Measurements from ENCODE around the gene MAPKAP1.

MAPKAP1 gene

GRCh38 chr9:125642311-125642710 lies 64.7 kb downstream of the MAPKAP1 start:
- no peak for DNase-seq (ENCODE audit: low read depth)

GRCh38 chr9:125639057-125639456 lies 68.0 kb downstream of the MAPKAP1 start:
- DNase-seq (ENCODE audit: low read depth), result no peak

GRCh38 chr9:125638239-125639045 lies 68.6 kb downstream of the MAPKAP1 start:
- DNase-seq (ENCODE audit: low read depth), result no peak

- no peak for DNase-seq (ENCODE audit: low read depth)
These were observed 69.8 kb downstream of the MAPKAP1 start for GRCh38 chr9:125637241-125637640.

GRCh38 chr9:125635888-125636287 lies 71.1 kb downstream of the MAPKAP1 start:
- no peak for DNase-seq (ENCODE audit: low read depth)

- peak; percentile 90 for DNase-seq (ENCODE audit: low read depth)
These were observed 72.8 kb downstream of the MAPKAP1 start for GRCh38 chr9:125634040-125634717.

- peak; percentile 83 for DNase-seq (ENCODE audit: low read depth)
These were observed 73.8 kb downstream of the MAPKAP1 start for GRCh38 chr9:125633116-125633745.

GRCh38 chr9:125632321-125633115 lies 74.5 kb downstream of the MAPKAP1 start:
- DNase-seq (ENCODE audit: low read depth), result peak; percentile 59

GRCh38 chr9:125631391-125632085 lies 75.5 kb downstream of the MAPKAP1 start:
- DNase-seq (ENCODE audit: low read depth), result peak; percentile 76

GRCh38 chr9:125630436-125630835 lies 76.6 kb downstream of the MAPKAP1 start:
- DNase-seq (ENCODE audit: low read depth), result peak; percentile 56

GRCh38 chr9:125629446-125629845 lies 77.6 kb downstream of the MAPKAP1 start:
- no peak for DNase-seq (ENCODE audit: low read depth)

GRCh38 chr9:125626187-125626586 lies 80.8 kb downstream of the MAPKAP1 start:
- DNase-seq (ENCODE audit: low read depth), result peak; percentile 35

- DNase-seq (ENCODE audit: low read depth), result no peak
These were observed 85.8 kb downstream of the MAPKAP1 start for GRCh38 chr9:125621170-125621569.

- DNase-seq (ENCODE audit: low read depth), result no peak
These were observed 86.8 kb downstream of the MAPKAP1 start for GRCh38 chr9:125620216-125620615.

- no peak for DNase-seq (ENCODE audit: low read depth)
These were observed 89.9 kb downstream of the MAPKAP1 start for GRCh38 chr9:125617087-125617486.

GRCh38 chr9:125613141-125613540 lies 93.9 kb downstream of the MAPKAP1 start:
- no peak for DNase-seq (ENCODE audit: low read depth)

GRCh38 chr9:125612616-125613015 lies 94.4 kb downstream of the MAPKAP1 start:
- no peak for DNase-seq (ENCODE audit: low read depth)

GRCh38 chr9:125611121-125611765 lies 95.8 kb downstream of the MAPKAP1 start:
- DNase-seq (ENCODE audit: low read depth), result no peak

GRCh38 chr9:125609744-125610143 lies 97.3 kb downstream of the MAPKAP1 start:
- DNase-seq (ENCODE audit: low read depth), result no peak

- DNase-seq (ENCODE audit: low read depth), result peak; percentile 70
These were observed 98.4 kb downstream of the MAPKAP1 start for GRCh38 chr9:125608489-125609224.

Measured in amniotic epithelial cell (primary cell).